SU-DHL-6 (cell line): ENCODE measurements around the gene CSF2.

Experiments
- H2AFZ ChIP-seq: fragments of 200-600 bp; sonication (generic); 2 replicates; pipeline ENCODE4 v1.6.1; 2014; ENCODE audit warnings: low read depth, mild to moderate bottlenecking, moderate library complexity, mixed read lengths, antibody characterized with exemption, low read length; ENCODE audit not compliant: severe bottlenecking
- H3F3A ChIP-seq: fragments of 200-600 bp; shearing (Covaris generic); 2 replicates; pipeline ENCODE4 v1.6.0; 2016; ENCODE audit warnings: antibody characterized with exemption, mild to moderate bottlenecking; ENCODE audit not compliant: insufficient read depth
- H3K27ac ChIP-seq: fragments of 200-600 bp; sonication (generic); 2 replicates; pipeline ENCODE4 v1.5.1; 2016; ENCODE audit warnings: low read depth, mild to moderate bottlenecking, low read length, moderate library complexity, mixed read lengths
- H3K27me3 ChIP-seq: fragments of 200-600 bp; sonication (generic), shearing (Covaris generic); 2 replicates; pipeline ENCODE4 v1.6.0; 2014; ENCODE audit warnings: mild to moderate bottlenecking, low read length
- H3K36me3 ChIP-seq: fragments of 200-600 bp; sonication (generic); 2 replicates; pipeline ENCODE4 v1.6.1; 2014; ENCODE audit warnings: mild to moderate bottlenecking, low read length, mixed read lengths
- H3K4me2 ChIP-seq: fragments of 300-600, 200-600 bp; shearing (Covaris generic), sonication (generic); 2 replicates; pipeline ENCODE4 v1.6.0; 2014; ENCODE audit warnings: low read length, low read depth, mild to moderate bottlenecking; ENCODE audit not compliant: poor library complexity, severe bottlenecking
- H3K4me3 ChIP-seq: fragments of 200-600 bp; sonication (generic); 2 replicates; pipeline ENCODE4 v1.5.1; 2014; ENCODE audit warnings: antibody characterized with exemption, low read length, mild to moderate bottlenecking, mixed read lengths; ENCODE audit not compliant: insufficient read depth, poor library complexity, severe bottlenecking
- H3K79me2 ChIP-seq: fragments of 200-600 bp; sonication (generic); 2 replicates; pipeline ENCODE4 v1.6.1; 2014; ENCODE audit warnings: mild to moderate bottlenecking, low read length, moderate library complexity; ENCODE audit not compliant: insufficient read depth
- H3K9ac ChIP-seq: fragments of 200-600 bp; sonication (generic); 2 replicates; pipeline ENCODE4 v1.7.0; 2014; ENCODE audit warnings: mild to moderate bottlenecking, low read length
- H3K9me2 ChIP-seq: fragments of 200-600 bp; sonication (generic); replicated peaks from 2 replicates; pipeline ENCODE4 v1.6.1; 2014; ENCODE audit warnings: low read length; ENCODE audit not compliant: insufficient read depth
- H3K9me3 ChIP-seq: fragments of 200-600 bp; sonication (generic); 2 replicates; pipeline ENCODE4 v1.6.1; 2014; ENCODE audit warnings: low read length, mixed read lengths; ENCODE audit not compliant: insufficient read depth
- H4K20me1 ChIP-seq: fragments of 200-600 bp; sonication (generic); 2 replicates; pipeline ENCODE4 v1.6.1; 2014; ENCODE audit warnings: low read depth, mild to moderate bottlenecking, antibody characterized with exemption, low read length, moderate library complexity, mixed read lengths
- CTCF ChIP-seq: fragments of 200-600 bp; sonication (generic); IDR thresholded peaks from one replicate; pipeline ENCODE4 v1.5.1; 2017; ENCODE audit warnings: antibody characterized with exemption, mild to moderate bottlenecking, low read length, moderate library complexity; ENCODE audit not compliant: insufficient read depth, poor library complexity, severe bottlenecking
- EZH2phosphoT487 ChIP-seq: fragments of 200-600 bp; sonication (generic), shearing (Covaris generic); conservative IDR thresholded peaks from 2 replicates; pipeline ENCODE4 v1.6.1; 2018; ENCODE audit warnings: mild to moderate bottlenecking, antibody characterized with exemption, low read length, moderate library complexity, mixed read lengths

The CSF2 gene

GRCh38 chr5:132072528-132072927 is 1.1 kb upstream of the CSF2 start:
- H3K4me3 ChIP-seq = no peak overlapping the region
- H3K9me2 ChIP-seq = no peaks in the 10 kb centered on the region
- H3F3A ChIP-seq = no peaks in the 10 kb centered on the region
- TF ChIP-seq CTCF = no peak
- no peak for TF ChIP-seq EZH2phosphoT487
- H3K27ac ChIP-seq = no peak overlapping the region
- no peak overlapping the region for H2AFZ ChIP-seq
- H3K79me2 ChIP-seq = no peaks in the 10 kb centered on the region
- H3K27me3 ChIP-seq = no peaks in the 10 kb centered on the region
- no peak overlapping the region for H3K4me2 ChIP-seq
- no peaks in the 10 kb centered on the region for H3K36me3 ChIP-seq
- no peaks in the 10 kb centered on the region for H4K20me1 ChIP-seq
- no peaks in the 10 kb centered on the region for H3K9me3 ChIP-seq
- no peak overlapping the region for H3K9ac ChIP-seq

GRCh38 chr5:132074091-132074771 is 642 bp downstream of the CSF2 start:
- TF ChIP-seq CTCF (no peak), EZH2phosphoT487 (no peak)

GRCh38 chr5:132074772-132075718 is 1.5 kb downstream of the CSF2 start:
- H3K36me3 ChIP-seq = no peaks in the 10 kb centered on the region
- no peaks in the 10 kb centered on the region for H3K79me2 ChIP-seq
- H3K4me3 ChIP-seq = no peak overlapping the region
- H2AFZ ChIP-seq = no peak overlapping the region
- no peak overlapping the region for H3K4me2 ChIP-seq
- no peaks in the 10 kb centered on the region for H4K20me1 ChIP-seq
- no peaks in the 10 kb centered on the region for H3K27me3 ChIP-seq
- H3K27ac ChIP-seq = no peak overlapping the region
- H3K9me2 ChIP-seq = no peaks in the 10 kb centered on the region
- no peak overlapping the region for H3K9ac ChIP-seq
- H3K9me3 ChIP-seq = no peaks in the 10 kb centered on the region
- TF ChIP-seq EZH2phosphoT487 (no peak), CTCF (no peak)
- no peaks in the 10 kb centered on the region for H3F3A ChIP-seq

More at GRCh38 chr5:132074091-132074771, 642 bp downstream of the CSF2 start:
- H3K9me2 ChIP-seq = no peaks in the 10 kb centered on the region
- no peaks in the 10 kb centered on the region for H3K27me3 ChIP-seq
- no peaks in the 10 kb centered on the region for H3K9me3 ChIP-seq
- H3K4me3 ChIP-seq = no peak overlapping the region
- no peaks in the 10 kb centered on the region for H3F3A ChIP-seq
- H3K79me2 ChIP-seq = no peaks in the 10 kb centered on the region
- H3K27ac ChIP-seq = no peak overlapping the region
- no peak overlapping the region for H2AFZ ChIP-seq
- H3K36me3 ChIP-seq = no peaks in the 10 kb centered on the region
- no peak overlapping the region for H3K4me2 ChIP-seq
- no peak overlapping the region for H3K9ac ChIP-seq
- H4K20me1 ChIP-seq = no peaks in the 10 kb centered on the region
